VCaP (cell line): ENCODE data around the gene FKRP.
A peak's percentile ranks its signal among the peaks of the same experiment; 100 is the strongest.

ENCODE experiments used
- H3K27ac ChIP-seq: fragments of 450-650 bp; 2 replicates; pipeline ENCODE4 v1.5.1; 2017
- CTCF ChIP-seq: fragments of 450-650 bp; conservative IDR thresholded peaks from 2 replicates; pipeline ENCODE4 v1.5.1; 2017; ENCODE audit warnings: mild to moderate bottlenecking, moderate library complexity

The FKRP gene

GRCh38 chr19:46710687-46711086 is 35.2 kb upstream of the FKRP start:
- no peak overlapping the region for H3K27ac ChIP-seq
- no peak for TF ChIP-seq CTCF

DNA sequence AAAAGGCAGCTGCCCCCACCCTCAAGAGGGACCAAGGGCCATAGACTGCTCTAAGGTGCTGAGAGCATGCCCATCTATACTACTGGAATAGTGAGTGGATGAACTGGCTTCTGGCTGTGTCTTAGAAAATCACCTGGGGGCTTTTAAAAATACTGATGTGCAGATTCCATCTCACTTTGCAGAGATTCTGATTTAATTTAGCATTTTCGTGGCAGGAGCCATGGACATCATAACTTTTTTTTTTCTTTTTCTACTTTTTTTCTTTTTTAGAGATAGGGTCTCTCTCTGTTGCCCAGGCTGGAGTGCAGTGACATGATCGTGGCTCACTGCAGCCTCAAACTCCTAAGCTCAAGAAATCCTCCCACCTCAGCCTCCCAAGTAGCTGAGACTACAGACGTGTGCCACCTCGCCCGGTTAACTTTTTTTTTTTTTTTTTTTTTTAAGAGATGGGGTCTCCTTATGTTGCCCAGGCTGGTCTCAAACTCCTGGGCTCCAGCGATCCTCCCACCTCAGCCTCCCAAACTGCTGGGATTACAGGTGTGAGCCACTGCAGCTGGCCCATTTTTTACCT is 33.0 kb upstream of the FKRP start:
- H3K27ac ChIP-seq: peak overlapping the region; percentile 95

DNA sequence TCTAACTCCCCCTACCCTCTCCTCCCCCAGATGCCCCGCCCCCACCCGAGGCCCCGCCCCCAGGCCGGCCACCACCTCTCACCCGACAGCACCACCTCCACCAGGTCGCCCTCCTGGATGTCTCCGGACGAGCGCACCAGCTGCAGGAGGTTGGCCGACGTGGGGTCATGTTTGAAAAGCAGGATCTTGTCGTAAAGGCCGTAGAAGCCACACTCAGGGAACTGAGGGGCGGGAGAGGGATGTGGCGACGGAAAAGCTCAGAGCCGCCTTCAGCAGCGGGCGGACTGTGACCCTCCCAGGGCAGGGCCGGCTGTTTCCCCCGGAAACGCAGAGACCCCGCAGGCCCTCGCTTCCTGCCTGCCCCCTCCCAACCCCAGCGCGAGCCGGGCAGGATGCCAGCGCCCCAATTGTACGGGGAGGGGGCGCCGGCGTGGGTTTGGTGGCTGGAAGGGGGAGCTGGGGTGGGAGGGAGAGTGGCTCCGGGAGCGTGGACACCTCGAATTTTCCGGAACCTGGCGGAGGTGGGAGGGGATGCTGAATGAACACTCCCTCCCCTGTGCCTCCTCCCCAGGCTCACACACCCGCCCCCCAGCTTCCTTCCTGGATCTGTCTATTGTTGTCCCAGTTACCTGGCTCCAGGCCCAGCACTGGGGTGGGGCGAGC is 31.9 kb upstream of the FKRP start:
- H3K27ac ChIP-seq: peak overlapping the region; percentile 95
- no peak for TF ChIP-seq CTCF

GRCh38 chr19:46714444-46715106 is 31.3 kb upstream of the FKRP start:
- TF ChIP-seq CTCF: no peak
- peak overlapping the region; percentile 95 for H3K27ac ChIP-seq

DNA sequence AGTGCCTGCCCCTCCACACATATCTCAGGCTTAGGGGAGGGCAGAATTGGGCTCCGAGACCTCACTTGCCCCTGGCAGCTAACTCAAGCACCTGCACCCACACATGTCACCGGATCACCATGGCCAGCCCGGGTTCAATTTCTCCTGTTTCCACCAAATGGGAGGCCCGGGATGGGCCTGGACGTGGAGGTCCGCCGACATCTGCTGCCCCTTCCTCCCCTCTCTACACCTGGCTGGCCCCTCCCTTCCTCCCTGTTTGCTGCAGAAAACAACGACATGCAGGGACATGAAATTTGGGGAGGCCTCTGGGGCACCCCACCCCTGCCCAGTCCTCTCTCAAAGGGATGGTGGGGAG is 30.3 kb upstream of the FKRP start:
- TF ChIP-seq CTCF: no peak
- H3K27ac ChIP-seq: peak overlapping the region; percentile 95

DNA sequence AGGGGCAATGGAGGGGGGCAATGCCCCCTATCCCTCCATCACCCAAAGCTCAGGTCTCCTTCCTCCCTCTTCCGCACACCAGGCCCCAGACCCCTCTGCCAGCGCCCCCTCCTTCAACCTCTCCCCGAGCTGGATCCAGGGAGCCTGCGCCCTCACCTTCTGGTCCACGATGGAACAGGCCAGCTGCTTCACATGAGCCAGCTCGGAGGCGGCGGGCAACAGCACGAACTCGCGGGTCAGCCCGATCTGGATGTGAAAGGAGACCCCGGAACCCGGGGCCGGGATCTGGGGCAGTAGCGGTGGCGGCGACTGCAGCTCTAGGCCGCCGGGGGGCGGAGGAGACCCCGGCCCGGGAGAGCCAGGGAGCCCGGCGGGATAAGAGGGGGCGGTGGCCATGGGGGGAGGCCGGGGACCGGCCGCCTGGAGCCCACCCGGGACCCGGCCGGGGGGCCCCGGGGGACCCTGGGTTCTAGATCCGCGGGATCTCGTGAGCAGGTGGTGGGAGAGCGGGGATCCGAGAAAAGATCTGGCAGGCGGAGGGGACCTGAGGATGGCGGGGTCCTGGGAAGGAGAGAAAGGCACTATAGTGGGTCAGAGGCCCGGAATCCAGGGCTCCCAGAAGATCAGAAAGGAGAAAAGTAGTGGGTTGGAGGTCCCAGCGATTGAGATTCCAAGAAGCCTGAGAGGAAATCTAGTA is 29.7 kb upstream of the FKRP start:
- H3K27ac ChIP-seq: peak overlapping the region; percentile 95
- TF ChIP-seq CTCF: peak; percentile 40

GRCh38 chr19:46716672-46717033 is 29.2 kb upstream of the FKRP start:
- TF ChIP-seq CTCF: no peak
- peak overlapping the region; percentile 95 for H3K27ac ChIP-seq
